GM12892 (cell line): ENCODE results near the gene ANKLE1.
A peak's percentile ranks its signal among the peaks of the same experiment; 100 is the strongest.

Source experiments
- DNase-seq: peaks from one replicate; pipeline ENCODE4 v3.0.0; 2011; ENCODE audit not compliant: insufficient read length
- FAIRE-seq: peaks from 2 replicates; lab custom pipeline; 2011; peaks lifted over from hg19 to GRCh38; lab: Jason Lieb, UNC
- POLR2A ChIP-seq: IDR thresholded peaks from 2 replicates; pipeline ENCODE4 v1.6.1; 2011; ENCODE audit warnings: low read depth, low read length, control low read depth
- POLR2AphosphoS5 ChIP-seq: IDR thresholded peaks from 2 replicates; pipeline ENCODE4 v1.6.1; 2011; ENCODE audit warnings: low read depth, low read length, control low read depth
- TAF1 ChIP-seq: IDR thresholded peaks from 2 replicates; pipeline ENCODE4 v1.6.1; 2011; ENCODE audit warnings: low read depth, mild to moderate bottlenecking, control low read depth, low read length, borderline replicate concordance

The ANKLE1 gene

DNA sequence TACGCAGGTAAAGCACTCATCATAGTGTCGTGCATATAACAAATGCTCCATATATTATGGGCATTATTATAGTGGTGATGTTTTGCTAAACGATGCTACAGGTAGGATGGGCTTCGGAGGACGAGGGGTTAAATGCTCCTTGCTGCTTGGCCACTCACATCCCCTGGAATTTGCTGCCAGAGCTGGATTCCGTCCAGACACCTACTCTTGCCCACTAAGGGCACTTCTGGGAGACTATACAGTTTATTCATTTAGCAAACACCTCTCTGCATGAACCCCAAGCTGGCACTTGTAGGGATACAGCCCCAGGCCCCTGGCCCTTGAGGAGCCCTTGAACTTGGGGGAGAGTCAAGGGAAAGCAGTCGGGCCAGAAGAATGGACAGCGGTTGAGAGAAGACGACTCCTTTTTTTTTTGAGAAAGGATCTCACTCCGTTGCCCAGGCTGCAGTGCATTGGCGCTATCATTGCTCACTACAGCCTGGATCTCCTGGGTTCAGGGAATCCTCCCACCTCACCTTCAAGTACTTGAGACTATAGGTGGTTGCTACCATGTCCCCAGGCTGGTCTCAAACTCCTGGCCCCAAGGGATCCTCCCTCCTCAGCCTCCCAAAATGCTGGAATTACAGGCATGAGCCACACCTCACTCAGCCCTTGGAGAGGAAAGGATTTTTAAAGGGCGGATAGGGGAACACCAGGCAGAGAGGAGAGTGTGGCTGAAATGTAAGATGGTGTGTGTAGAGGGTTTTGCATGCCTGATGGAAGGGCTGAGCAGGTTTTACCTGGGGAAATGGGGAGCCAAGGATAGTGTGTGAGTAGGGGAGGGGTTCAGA lies 22.9 kb downstream of the ANKLE1 start:
- TF ChIP-seq POLR2AphosphoS5 = no peak
- TF ChIP-seq TAF1 = no peak
- no peak for TF ChIP-seq POLR2A
- FAIRE-seq = peak; percentile 36
- no peak for DNase-seq

DNA sequence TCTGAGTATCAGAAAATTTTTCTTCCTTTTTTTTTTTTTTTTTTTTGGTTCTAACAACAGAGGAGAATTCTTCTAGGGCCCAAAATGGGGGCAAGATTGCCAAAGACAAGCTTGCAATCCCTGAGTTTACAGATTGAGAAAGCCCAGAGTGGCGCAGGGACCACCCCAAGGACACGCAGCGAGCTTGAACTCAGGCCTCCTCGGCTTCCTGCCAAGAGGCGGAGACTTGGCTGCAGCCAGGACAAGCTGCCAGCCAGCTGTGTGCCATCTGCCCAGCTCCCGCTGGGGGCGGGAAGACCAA lies 23.5 kb downstream of the ANKLE1 start:
- no peak for TF ChIP-seq POLR2A
- no peak; the same call in 1 of the 2 replicates for TF ChIP-seq POLR2AphosphoS5
- TF ChIP-seq TAF1 = no peak
- FAIRE-seq (no peak), DNase-seq (no peak)

DNA sequence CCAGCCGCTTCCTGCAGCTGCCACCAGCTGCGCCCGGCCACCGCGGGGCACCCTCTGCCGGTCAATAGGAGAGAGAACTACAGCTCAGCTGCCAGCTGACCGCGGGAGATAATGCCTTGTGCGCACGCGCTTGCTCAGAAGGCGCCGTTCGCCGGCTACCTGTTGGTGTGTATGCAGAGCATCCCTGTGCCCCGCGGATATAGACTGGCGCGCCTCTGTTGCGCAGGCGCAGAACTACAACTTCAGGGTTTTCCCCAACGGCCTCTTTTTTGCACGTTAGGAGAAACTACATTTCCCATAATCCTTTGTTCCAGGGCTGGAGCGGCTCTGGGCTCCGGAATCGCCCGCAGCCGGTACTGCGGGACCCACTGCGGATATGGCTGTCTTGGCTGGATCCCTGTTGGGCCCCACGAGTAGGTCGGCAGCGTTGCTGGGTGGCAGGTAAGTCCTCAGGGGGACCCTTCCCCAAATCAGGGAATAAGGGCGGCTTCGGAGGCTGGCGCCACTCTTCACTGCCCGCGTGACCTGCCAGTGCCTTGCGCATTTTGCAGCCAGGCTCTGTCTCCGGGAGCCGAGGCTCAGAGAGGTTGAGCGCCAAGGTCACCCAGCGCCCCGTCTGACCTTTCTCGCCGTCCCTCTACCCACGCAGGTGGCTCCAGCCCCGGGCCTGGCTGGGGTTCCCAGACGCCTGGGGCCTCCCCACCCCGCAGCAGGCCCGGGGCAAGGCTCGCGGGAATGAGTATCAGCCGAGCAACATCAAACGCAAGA lies 24.0 kb downstream of the ANKLE1 start, which contains the start of gene MRPL34:
Gene MRPL34 (plus strand): TSS at position 356 of the 768 bp plus-strand sequence. CDS start 21 bp downstream, at position 377.
- peak; percentile 78 for DNase-seq
- TF ChIP-seq POLR2A = peak; percentile 52
- TF ChIP-seq POLR2AphosphoS5 = no peak; the same call in 1 of the 2 replicates
- FAIRE-seq = peak; percentile 100

DNA sequence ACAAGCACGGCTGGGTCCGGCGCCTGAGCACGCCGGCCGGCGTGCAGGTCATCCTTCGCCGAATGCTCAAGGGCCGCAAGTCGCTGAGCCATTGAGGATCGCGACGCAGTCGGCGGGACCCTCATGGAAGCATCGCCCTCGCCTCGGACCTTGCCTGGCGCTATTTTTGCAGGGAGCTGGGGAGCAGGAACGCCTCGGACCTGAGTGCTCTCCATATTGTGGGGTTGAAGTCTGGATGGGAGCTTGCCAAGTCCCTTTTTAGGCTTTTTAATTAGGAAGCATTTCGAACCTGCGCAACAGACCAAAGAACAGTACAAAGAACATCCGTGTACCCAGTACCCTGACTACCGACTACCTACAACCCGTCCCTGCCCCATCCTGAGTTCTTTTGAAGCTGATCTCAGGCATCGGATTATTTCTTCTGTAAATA lies 24.6 kb downstream of the ANKLE1 start:
- no peak for TF ChIP-seq TAF1
- no peak for TF ChIP-seq POLR2AphosphoS5
- TF ChIP-seq POLR2A = peak; percentile 15; the same call in 1 of the 2 replicates
- DNase-seq (no peak), FAIRE-seq (no peak)

DNA sequence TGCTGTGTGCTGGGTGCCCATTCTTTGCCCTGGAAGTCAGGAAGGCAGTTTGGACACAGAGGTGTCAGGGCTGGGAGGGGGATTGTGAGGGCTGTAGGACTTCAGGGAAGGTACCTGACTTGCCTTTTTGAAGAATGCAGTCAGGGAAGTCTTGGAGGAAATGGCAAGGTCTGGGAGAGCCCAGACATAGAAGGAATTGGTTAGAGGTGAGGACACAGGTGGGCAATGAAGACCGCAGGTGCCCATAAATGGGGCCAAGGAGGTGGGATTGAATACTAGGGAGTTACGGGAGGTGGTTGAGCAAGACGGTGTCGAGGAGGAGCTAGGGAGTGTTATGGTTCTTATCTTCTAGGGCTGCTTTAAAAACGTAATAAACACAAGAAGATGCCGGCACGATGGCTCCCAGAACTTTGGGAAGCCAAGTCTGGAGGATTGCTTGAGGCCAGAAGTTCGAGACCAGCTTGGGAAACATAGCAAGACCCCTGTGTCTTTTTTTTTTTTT lies 26.2 kb downstream of the ANKLE1 start:
- FAIRE-seq (no peak), DNase-seq (no peak)
- TF ChIP-seq POLR2A = no peak
- TF ChIP-seq POLR2AphosphoS5 = no peak
- TF ChIP-seq TAF1 = no peak

DNA sequence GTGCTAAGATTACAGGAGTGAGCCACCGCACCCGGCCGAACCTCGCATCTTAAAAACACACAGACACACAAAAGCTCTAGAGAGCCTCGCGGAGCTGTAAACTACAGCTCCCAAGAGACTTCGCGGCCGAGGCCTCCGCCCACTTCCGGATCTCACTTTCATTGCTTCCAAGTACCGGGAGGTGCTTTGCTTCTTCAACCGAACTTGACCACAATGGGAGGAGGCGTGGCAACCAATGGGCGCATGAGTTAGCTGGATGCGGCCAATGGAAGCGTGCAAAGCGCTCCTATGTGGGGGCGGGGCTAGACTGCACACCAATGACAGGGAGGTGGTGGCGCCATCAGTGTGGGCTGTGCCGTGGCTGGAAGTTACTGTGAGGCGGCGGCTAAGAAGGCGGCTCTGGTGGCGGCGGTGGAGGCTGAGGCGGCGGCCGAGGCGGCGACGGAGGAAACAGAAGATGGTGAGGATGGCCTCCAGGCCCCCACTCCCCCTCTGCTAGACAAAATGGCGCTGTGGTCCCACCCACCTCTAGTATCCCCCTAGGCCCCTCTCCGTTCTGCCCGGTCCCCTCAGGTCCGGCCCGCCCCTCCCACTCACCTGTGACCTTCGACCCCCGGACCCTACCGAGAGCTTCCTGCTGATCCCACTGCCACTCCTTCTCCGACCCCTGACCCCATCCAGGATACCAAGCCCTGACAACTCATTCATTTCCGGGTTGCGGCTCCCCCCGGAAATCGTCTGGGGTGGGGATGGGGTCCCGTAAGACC lies 27.7 kb downstream of the ANKLE1 start, which contains the start of gene DDA1:
Gene DDA1 (plus strand): TSS at position 366 of the 767 bp plus-strand sequence. CDS start 92 bp downstream, at position 458.
- FAIRE-seq (peak; percentile 99), DNase-seq (peak; percentile 99)
- TF ChIP-seq TAF1 (peak; percentile 59; the same call in 1 of the 2 replicates), POLR2A (peak; percentile 74; the same call in 1 of the 2 replicates), POLR2AphosphoS5 (peak; percentile 70; the same call in 1 of the 2 replicates)

DNA sequence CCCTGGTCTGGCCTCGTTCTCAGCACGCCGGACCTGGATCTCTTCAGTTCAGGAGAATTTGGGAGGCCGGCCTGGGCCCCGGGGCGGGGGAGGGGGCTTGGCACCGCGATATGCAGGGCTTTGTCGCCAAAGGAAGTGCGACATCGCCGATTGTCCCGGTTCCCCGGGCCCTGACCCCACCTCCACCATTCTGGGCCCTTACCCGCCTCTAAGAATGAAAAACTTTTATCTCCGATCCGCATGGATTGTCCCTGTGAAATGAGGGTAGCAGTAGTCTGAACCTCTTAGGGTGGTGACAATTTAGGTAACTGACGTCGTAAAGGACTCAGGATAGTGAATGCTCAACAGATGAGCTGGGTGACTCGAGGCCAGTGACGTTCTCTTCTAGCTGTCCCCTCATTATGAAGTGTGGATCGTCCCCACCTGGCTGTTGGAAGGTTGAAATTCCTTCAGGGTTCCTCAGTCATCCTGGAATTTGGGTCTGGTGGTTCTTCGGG lies 28.3 kb downstream of the ANKLE1 start:
- FAIRE-seq (peak; percentile 40), DNase-seq (no peak)
- TF ChIP-seq TAF1 (no peak), POLR2A (no peak), POLR2AphosphoS5 (no peak)

DNA sequence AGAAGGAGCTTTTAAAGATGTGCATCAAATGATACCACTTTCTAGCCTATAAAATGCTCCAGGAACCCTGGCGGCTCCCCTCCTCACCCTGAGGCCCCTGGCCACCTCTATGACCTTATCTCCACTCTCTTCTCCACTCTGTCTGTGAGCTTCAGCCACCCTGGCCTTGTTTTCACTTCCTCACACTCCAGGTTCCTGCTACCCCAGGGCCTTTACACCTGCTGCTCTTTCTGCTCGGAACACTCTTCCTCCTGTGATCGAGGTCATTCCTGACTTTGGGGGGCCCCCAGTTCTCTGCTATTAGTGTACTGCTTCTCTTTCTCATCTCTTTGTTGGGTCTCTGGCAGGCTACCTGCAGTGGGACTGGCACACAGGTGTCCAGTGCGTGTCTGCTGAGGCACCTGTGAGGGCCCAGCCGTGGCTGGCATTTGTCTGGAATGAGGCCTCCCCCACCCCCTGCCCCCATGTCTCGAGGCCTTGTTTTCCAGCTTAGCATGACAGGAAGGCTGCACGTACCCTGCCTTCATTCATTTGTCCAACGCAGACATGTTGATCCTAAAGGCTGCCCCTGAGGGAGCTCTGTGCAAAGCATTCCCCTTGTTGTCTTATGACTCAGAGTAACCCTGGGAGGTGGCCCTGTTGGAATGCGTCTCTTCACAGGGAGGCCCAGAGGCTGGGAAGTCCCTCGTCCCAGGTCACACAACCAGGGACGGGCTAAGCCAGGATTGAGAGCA lies 29.9 kb downstream of the ANKLE1 start:
- no peak for TF ChIP-seq POLR2AphosphoS5
- no peak for TF ChIP-seq TAF1
- no peak for DNase-seq
- FAIRE-seq = no peak

DNA sequence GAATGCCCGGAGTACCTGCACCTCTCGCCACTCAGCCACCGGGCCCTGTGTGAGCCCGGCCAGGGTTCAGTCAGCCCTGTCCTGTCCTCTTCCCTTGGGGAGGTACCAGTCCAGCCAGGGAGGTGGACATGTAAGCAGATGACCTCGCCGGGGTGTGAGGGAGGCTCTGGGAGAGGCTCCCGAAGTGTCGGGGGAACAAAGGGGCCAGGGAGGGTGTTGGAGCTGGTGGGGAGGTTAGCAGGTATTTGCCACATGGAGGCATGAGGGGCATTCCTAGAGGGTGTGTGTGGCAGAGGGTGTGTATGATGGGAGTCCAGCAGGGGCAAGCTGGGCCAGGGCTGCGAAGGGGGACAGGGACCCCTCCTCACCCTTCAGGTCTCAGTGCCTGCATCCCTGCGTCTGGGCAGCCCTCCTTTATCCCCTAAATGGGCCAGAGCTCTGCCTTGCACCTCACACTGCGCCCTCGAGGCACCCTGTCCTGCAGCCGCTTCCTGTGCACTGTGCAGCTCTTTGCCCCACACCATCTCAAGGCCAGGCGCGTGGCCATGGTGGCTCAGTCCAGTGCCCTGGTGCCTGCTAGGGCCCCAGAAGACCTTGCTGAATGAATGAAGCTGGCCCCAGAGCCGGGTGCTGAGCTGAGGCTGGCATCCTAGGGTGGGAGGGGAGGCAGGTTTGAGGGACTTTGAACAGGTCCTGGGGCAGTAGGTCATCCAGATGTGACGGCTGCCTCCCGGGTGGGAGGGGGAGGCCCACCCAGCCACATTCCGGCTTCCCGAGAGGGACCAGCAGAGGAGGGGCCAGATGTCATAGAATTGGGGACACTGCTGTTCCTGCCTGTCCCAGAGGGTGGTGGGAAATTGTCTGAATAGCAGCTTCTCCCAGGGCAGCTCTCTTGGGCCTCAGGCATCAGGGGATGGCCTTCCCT lies 30.8 kb downstream of the ANKLE1 start:
- no peak for TF ChIP-seq POLR2AphosphoS5
- no peak for TF ChIP-seq TAF1
- no peak for TF ChIP-seq POLR2A
- FAIRE-seq = no peak
- DNase-seq = no peak
